Measurements from ENCODE around the gene TSPAN31.

GRCh38 chr12:57732726-57733593 lies 11.9 kb upstream of the TSPAN31 start:
- no peak for TF ChIP-seq CTCF (IDR thresholded peaks at IDR 0.05; ENCODE audit: borderline replicate concordance, extremely low read depth, low read length, poor library complexity, severe bottlenecking)
- no peak for TF ChIP-seq EZH2 (IDR thresholded peaks at IDR 0.05; ENCODE audit: borderline replicate concordance, low read depth, low read length, severe bottlenecking)

Data from DND-41 (cell line).